Activated T-helper 17 cell treated with anti-CD3 and anti-CD28 coated beads, Interleukin-2, amount 50 U/mL, for 72 hours (primary cell): ENCODE results near the gene FCN1. TPM values are rescaled to one million over a fixed set of nuclear protein-coding genes. Genes with fewer than 3 reads are reported as not detected.

Experiments
- ATAC-seq: fragments of 150-1000 bp; cut with Tn5 transposase; replicated peaks from 2 replicates; pipeline ENCODE4 v1.10.0; 2021; ENCODE audit warnings: mild to moderate bottlenecking, moderate library complexity
- H3K27ac Mint-ChIP-seq: one replicate; pipeline ENCODE4 v1.8.0; 2022; ENCODE audit warnings: mixed read lengths
- H3K27me3 Mint-ChIP-seq: one replicate; pipeline ENCODE4 v1.8.0; 2022; ENCODE audit warnings: mixed read lengths
- H3K36me3 Mint-ChIP-seq: one replicate; pipeline ENCODE4 v1.8.0; 2022; ENCODE audit warnings: low read depth, mild to moderate bottlenecking, mixed read lengths
- H3K4me1 Mint-ChIP-seq: one replicate; pipeline ENCODE4 v1.8.0; 2022; ENCODE audit warnings: mixed read lengths
- H3K4me3 Mint-ChIP-seq: one replicate; pipeline ENCODE4 v1.8.0; 2022; ENCODE audit warnings: mild to moderate bottlenecking, mixed read lengths
- H3K9me3 Mint-ChIP-seq: one replicate; pipeline ENCODE4 v1.8.0; 2022; ENCODE audit warnings: mixed read lengths
- total RNA-seq, 2 donors: library from RNA; stranded (reverse); gene quantifications; one replicate each; pipeline ENCODE4 v1.2.3, GENCODE V29; 2022

The FCN1 gene
- total RNA-seq, 2 donors from 2014 or later, result not detected

DNA sequence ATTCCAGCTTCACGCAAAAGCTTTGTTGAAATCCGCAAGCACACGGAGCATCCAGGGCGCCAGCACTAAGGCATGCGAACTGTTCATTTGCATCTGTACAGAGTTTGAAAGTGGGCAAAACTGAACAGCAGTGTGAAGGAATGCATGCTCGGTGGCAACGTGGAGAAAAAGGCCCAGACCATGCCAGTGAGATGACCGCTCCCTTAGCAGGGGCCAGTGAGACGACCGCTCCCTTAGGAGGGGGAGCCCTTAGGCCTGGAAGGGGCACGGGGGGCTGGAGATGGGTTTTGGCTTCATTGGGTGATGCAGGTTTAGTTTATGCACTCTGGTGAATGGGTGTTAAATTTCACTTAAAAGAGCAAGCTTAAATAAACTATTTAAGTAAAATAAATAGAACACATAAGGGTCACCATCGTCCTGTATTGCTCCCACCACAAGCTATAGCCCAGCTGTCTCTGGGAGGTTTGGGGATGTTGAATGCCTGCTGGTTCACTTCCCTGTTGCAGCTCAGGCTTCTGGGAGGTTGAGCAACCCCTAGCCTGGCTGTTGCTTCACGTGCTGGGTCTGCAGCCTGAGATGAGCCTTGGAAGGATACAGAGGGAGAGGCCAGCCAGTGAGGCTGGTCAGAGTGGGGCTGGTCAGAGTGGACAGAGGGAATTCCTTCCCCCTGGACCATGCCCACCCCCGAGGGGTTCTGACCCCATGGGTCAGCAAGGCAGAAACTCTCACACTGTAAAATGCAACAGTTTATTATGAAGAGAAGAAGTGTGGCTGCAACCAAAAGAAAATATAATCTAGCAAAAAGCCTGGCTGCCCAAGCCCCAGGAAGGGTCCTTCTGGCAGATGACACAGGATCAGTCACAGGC lies 4.6 kb upstream of the FCN1 start:
- peaks cover 3% of the 10 kb centered on the region for H3K9me3 Mint-ChIP-seq
- H3K4me1 Mint-ChIP-seq, result no peaks in the 10 kb centered on the region
- H3K4me3 Mint-ChIP-seq, result no peak overlapping the region
- H3K27me3 Mint-ChIP-seq, result peaks cover 5% of the 10 kb centered on the region
- no peaks in the 10 kb centered on the region for H3K36me3 Mint-ChIP-seq
- ATAC-seq, result no peak
- no peak overlapping the region for H3K27ac Mint-ChIP-seq

DNA sequence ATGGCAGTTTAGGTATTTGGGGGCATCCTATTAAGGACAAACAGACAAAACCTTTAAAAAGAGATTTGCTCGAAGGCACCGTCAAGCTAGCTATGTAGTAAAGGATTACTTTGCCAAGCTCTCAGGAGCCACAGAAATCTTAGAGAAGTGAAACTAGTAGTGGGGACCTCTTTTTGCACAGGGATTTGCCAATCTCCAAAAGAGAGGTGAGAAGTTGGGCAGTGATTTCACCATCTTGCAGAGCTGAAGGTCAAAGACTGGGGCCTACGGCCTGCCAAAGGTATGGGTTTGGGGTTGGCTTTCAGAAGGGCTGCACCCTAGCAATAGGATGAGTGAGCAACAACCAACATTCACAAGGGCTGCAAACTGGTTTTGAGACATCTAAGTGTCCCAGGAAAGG lies 1.6 kb upstream of the FCN1 start:
- no peak overlapping the region for H3K4me3 Mint-ChIP-seq
- peaks cover 9% of the 10 kb centered on the region for H3K27me3 Mint-ChIP-seq
- no peaks in the 10 kb centered on the region for H3K36me3 Mint-ChIP-seq
- no peak overlapping the region for H3K27ac Mint-ChIP-seq
- no peak for ATAC-seq
- H3K9me3 Mint-ChIP-seq, result peaks cover 3% of the 10 kb centered on the region
- no peaks in the 10 kb centered on the region for H3K4me1 Mint-ChIP-seq

DNA sequence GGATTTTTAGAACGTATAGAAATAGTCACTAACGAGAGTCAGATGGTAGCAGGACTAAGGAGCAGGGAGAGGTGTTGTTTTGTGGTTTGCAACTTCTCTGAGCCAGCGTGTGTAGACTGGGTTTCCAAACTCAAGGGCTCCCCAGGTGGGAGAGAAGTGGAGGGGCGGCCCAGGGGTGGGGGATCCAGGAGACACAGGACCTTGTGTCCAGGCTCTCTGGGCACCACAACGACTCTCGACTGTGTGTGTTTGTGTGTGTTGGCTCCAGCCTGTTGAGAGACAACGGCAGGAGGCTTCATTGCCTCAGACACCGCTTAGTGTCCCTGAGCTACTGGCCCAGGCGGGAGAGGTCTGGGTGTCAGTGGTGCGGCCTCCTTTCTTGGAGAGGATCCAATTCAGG lies 934 bp upstream of the FCN1 start:
- H3K4me1 Mint-ChIP-seq, result no peaks in the 10 kb centered on the region
- H3K27me3 Mint-ChIP-seq, result peaks cover 9% of the 10 kb centered on the region
- no peak for ATAC-seq
- H3K4me3 Mint-ChIP-seq, result no peak overlapping the region
- peaks cover 3% of the 10 kb centered on the region for H3K9me3 Mint-ChIP-seq
- H3K27ac Mint-ChIP-seq, result no peak overlapping the region
- H3K36me3 Mint-ChIP-seq, result no peaks in the 10 kb centered on the region

DNA sequence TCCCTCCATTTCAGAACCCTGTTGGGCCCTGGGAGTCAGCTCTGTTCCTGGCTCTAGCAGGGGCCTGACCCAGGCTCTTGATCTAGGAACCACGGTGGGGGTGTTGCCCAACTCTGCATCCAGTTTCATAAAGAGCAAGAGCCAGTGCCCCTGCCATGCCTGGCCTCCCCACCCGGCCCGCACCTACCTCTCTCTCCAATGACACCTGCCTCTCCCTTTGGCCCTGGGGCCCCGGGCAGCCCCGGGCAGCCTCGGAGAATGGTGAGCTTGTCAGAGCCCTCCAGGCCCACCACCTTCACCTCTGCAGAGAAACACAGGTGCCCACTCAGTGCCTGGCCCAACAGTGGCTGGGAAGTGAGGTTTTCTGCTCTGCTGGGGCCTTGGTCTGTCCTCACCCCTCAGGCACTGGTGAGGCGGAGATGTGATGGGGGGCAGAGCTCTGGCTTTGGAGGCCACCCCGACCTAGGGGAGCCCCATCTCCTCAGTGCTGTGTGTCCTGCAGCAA lies 1.5 kb downstream of the FCN1 start:
- H3K36me3 Mint-ChIP-seq, result no peaks in the 10 kb centered on the region
- no peak overlapping the region for H3K4me3 Mint-ChIP-seq
- no peak for ATAC-seq
- H3K9me3 Mint-ChIP-seq, result peaks cover 3% of the 10 kb centered on the region
- peaks cover 7% of the 10 kb centered on the region for H3K27me3 Mint-ChIP-seq
- no peaks in the 10 kb centered on the region for H3K4me1 Mint-ChIP-seq
- no peak overlapping the region for H3K27ac Mint-ChIP-seq

DNA sequence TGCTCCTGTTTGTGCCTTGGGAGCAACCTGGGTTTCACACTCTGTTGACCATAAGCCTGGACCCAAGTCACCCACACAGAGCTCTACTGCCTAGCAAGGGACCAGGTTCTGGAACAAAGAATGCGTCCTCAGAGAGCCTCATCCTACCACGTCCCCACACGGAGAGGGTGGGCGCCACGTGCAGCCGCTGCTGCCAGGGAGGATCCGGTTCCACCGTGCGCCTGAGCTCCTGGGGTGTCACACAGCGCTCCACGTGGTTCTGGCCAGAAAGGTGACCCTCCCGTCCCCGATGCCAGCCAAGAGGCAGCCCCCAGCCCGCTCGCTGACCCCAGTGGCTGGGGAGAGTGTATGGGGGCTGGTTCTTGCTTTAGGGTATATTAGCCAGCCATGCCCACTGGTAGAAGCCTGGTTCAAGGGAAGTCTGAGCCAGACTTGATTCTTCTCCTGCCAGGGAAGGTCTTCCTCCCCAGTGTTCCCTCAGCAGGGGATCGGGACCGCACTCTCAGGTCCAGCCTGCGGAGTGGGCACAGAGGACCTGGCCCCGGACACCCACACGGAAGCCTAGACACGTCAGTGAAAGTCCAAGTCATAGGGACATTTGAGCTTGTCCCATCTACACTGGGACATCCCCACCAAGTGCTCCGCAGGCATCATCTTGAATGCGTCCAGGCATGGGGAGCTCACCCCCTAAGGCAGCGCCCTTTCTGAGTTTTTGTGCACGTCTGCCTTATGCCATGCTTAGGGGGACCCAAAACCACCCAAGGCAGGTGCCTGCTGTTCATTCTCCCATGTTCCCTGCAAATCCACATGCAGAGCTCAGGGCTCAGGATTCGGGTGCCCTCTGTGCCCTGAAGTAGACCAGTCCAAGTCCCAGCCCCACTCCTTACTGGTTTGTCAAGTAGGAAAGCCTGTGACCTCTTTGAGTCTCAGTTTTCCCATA lies 2.4 kb downstream of the FCN1 start:
- H3K27ac Mint-ChIP-seq, result no peak overlapping the region
- H3K27me3 Mint-ChIP-seq, result peaks cover 11% of the 10 kb centered on the region
- H3K4me1 Mint-ChIP-seq, result no peaks in the 10 kb centered on the region
- no peak for ATAC-seq
- H3K9me3 Mint-ChIP-seq, result peaks cover 3% of the 10 kb centered on the region
- no peaks in the 10 kb centered on the region for H3K36me3 Mint-ChIP-seq
- no peak overlapping the region for H3K4me3 Mint-ChIP-seq

DNA sequence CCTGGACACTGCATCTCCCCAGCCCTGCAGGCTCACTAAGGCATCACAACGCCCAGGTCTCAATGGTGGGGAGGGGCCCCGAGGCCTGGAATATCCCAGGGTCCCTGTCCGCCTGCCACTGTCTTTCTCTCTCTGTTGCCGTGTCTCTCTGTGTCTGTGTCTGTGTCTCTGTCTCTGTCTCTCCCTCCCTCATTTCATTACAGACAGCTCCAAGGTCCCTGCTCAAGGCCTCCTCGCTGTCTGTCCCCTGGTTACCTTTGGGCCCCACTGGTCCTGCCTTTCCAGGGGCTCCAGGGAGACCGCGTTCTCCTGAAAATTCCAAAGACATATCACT lies 3.2 kb downstream of the FCN1 start:
- H3K27ac Mint-ChIP-seq, result no peak overlapping the region
- no peaks in the 10 kb centered on the region for H3K36me3 Mint-ChIP-seq
- H3K9me3 Mint-ChIP-seq, result no peaks in the 10 kb centered on the region
- no peak overlapping the region for H3K4me3 Mint-ChIP-seq
- H3K4me1 Mint-ChIP-seq, result no peaks in the 10 kb centered on the region
- ATAC-seq, result no peak
- peaks cover 13% of the 10 kb centered on the region for H3K27me3 Mint-ChIP-seq

DNA sequence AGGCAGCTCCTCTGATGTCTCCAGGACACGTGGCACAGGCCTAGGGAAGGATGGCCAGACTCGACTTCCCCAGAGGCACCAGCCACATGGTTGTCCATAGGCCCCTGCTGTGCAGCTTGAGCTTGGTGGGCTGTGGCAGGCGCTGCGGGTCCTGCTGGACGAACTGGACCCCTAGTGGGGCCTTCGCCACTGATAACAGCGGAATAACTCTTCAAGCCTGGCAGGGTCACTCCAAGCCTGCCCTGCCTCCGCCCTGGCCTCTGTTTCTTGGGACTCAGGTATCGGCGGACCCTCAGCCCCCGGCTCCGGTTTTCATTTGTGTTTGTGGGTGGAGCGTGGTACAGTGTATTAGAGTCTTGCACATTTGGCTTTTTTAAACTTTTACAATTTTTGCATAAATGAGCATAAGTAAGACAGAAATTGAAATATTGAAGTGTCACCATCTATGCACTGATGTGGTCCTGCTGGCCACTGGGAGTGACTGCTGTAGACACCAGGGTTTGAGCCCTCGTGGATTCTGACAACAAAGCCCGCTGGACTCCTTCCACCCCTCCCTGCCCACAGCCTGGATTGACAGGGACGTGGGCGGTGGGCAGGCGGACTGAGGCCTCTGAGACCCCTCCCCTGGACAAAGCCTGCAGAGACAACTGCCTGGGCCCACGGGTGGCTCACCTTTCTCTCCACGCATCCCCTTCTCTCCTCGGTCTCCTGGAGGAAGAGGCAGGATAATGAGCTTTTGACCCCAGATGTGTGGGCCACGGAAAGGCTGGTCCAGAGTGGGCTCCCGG lies 3.8 kb downstream of the FCN1 start:
- peaks cover 13% of the 10 kb centered on the region for H3K27me3 Mint-ChIP-seq
- H3K4me3 Mint-ChIP-seq, result no peak overlapping the region
- H3K9me3 Mint-ChIP-seq, result no peaks in the 10 kb centered on the region
- no peaks in the 10 kb centered on the region for H3K4me1 Mint-ChIP-seq
- no peak overlapping the region for H3K27ac Mint-ChIP-seq
- no peak for ATAC-seq
- H3K36me3 Mint-ChIP-seq, result no peaks in the 10 kb centered on the region

DNA sequence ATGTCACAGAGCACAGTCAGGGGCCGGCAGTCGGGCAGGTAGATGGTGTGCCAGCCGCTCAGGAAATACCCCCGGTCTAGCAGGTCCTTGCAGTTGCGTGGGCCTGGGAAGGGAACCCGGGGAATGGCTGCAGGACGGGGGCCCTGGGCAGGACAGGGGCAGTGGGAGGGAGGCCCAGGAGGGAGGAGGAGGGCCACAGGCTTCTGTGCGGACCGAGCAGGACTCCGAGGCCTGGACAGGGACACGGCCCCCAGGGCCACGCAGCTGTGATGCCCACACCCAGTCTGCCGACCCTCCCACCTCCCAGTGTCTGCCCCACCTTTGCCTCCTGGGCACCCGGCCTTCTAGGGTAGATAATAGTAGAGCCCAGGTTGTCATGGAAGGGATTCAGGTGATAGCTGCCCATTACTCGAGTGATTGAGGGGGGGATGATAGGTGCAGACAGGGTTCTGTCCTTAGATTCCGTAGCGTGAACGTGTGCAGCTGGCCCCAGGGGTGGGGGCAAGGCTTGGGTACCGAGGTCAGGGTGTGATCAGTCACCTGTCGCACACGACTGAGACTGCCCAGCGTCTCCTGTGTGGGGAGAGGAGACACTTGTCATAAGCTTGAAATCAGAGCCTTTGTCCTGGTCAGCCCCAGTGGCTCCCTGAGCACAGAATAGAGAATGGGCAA lies 4.5 kb downstream of the FCN1 start:
- H3K27ac Mint-ChIP-seq, result no peak overlapping the region
- H3K4me1 Mint-ChIP-seq, result no peaks in the 10 kb centered on the region
- peaks cover 13% of the 10 kb centered on the region for H3K27me3 Mint-ChIP-seq
- no peaks in the 10 kb centered on the region for H3K9me3 Mint-ChIP-seq
- no peak overlapping the region for H3K4me3 Mint-ChIP-seq
- ATAC-seq, result no peak
- no peaks in the 10 kb centered on the region for H3K36me3 Mint-ChIP-seq

DNA sequence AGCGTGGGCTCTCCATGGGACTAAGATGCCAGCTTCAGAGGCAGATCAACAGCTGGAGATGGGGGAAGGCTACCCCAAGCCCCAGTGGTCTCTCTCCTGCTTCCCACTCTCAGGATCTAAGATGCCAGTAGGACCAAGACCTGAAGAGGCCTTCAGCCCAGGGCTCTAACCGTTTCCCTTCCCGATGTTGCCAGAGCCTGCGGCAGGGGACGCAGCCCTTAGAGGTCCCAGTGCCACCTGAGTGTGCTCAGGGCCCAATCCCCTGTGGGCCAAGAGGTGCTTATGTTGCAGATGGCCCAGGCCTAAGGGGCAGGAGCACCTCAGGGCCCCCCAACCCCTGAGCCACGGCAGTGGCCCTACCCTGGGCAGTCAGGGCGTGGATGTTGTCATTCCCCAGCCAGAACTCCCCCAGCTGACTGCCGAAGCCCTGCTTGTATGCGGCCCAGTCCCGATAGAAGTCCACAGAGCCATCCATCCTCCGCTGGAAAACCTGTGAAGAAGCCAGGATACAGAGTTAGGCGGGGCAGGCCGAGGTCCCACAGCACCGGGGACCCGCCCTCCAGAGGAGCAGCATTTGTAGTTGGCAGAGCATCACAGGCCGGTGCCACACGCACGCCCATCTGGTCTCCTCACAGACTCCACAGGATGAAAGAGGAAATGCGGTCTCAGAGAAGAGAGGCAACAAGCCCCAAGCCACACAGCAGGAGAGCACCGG lies 5.4 kb downstream of the FCN1 start:
- H3K9me3 Mint-ChIP-seq, result no peaks in the 10 kb centered on the region

DNA sequence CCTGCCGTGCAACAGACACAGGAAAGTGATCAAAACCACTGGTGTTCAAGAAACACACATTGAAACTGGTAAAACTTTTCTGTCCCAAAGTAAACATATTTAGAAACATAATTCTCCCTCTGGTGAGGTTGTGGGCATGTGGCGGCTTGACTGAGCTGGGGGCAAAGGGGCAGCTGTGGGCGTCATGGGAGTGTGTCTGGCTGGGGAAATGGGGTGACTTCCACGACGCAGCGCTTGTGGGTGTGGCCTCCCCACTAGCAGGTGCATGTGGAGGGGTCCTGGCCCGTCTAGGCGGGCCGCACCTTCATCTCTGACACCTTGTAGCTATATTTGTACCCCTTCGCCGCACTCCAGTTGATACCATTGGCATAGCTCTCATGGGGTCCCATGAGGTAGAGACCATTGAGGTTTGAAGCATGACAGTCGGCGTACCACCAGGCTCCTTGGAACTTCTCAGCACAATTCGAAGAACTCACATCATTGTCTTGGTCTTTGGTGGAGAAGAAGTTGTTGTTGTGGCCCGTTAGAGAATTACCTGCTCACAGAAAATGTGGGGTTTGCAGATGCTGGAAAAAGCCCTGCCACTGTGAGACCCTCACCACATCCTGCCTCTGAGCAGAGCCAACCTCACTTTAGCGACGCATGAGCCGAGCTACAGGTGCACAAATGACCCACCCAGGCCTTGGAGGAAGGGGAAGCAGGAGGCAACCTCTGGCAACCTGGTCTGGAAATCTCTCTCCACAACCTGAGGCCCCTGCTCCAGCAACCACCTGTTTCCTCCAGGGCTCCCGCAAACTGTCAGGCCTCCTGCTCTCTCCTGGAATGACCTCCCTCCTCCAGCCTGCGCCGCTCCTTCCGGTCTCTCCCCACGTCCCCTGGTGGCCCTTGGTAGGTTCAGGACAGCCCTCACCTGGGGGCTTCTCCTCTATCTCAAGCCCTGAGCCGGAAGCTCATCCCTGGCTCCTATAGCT lies 7.9 kb downstream of the FCN1 start:
- no peaks in the 10 kb centered on the region for H3K36me3 Mint-ChIP-seq
- H3K9me3 Mint-ChIP-seq, result no peaks in the 10 kb centered on the region
- no peaks in the 10 kb centered on the region for H3K4me1 Mint-ChIP-seq
- no peak overlapping the region for H3K4me3 Mint-ChIP-seq
- peaks cover 16% of the 10 kb centered on the region for H3K27me3 Mint-ChIP-seq
- H3K27ac Mint-ChIP-seq, result no peak overlapping the region
- no peak for ATAC-seq

More for the DNA sequence above, 5.4 kb downstream of the FCN1 start:
- Mint-ChIP-seq H3K4me3 (no peak overlapping the region), H3K27me3 (peaks cover 13% of the 10 kb centered on the region), H3K4me1 (no peaks in the 10 kb centered on the region), H3K36me3 (no peaks in the 10 kb centered on the region), H3K27ac (no peak overlapping the region)
- no peak for ATAC-seq

DNA sequence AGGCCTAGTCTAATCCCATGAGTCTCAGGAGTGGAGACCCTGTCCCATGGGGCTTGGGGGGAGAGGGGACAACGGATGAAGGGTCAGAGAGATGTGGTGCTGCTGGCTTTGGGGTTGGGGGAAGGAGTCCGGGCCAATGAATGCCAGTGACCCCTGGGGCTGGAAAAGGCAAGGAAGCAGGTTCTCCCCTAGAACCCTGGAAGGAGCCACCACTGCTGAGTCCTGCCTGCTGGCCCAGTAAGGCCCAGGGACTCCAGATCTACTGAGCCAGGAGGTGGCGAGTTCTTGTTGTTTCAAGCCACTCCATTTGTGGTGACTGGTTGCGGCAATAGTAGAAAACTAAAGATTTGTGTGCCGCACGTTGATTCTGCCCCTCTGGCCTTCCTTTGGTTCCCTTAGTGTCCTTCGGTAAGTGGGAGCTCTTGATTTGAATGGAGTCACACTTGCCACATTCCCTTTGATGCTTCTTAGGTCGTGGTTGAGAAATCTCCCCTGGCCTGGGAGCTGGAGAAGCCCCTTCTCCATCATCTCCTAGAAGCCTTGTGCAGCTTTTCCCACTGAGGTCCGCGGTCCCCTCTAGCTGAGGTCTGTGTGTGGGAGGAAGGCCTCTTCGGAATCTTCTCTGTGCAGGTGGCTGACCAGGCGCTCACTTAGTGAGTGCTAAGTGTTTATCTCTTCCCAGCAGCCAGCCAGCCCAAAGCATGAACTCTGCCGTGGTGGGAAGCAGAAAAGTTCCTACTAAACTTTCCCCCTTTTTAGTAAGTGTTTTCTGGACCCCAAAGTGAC lies 9.0 kb downstream of the FCN1 start:
- Mint-ChIP-seq H3K4me1 (no peaks in the 10 kb centered on the region), H3K27ac (no peak overlapping the region), H3K4me3 (no peak overlapping the region), H3K36me3 (no peaks in the 10 kb centered on the region), H3K9me3 (no peaks in the 10 kb centered on the region), H3K27me3 (peaks cover 15% of the 10 kb centered on the region)
- no peak for ATAC-seq

DNA sequence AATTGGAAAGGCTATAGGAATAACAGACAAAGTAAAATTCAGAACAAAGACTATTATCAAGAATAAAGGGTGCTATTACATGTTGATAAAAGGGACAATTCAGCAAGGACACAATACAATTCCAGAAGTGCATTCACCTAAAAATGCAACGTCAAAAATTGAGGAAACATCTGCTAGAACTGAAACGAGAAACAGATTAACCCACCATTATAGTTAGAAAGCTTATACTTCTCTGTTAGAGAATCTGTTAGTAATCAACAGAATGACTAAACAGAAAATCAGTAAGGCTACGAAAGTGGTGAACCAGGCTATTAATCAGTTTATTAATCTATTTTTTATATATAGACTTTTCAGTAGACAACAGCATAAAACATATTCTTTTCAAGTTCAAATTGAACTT lies 14.8 kb downstream of the FCN1 start:
- no peak for ATAC-seq
- Mint-ChIP-seq H3K4me3 (no peak overlapping the region), H3K27ac (no peak overlapping the region), H3K27me3 (peaks cover 26% of the 10 kb centered on the region), H3K9me3 (peaks cover 10% of the 10 kb centered on the region), H3K4me1 (no peaks in the 10 kb centered on the region), H3K36me3 (no peaks in the 10 kb centered on the region)
